Neural cell (in vitro differentiated cells): Measurements from ENCODE around the gene BLMH. TPM values are rescaled to one million over a fixed set of nuclear protein-coding genes. Genes with fewer than 3 reads are reported as not detected.

ENCODE experiments used
- H2AFZ ChIP-seq: fragments of 200-600, 300-800 bp; sonication (generic), shearing (Covaris generic); 2 replicates; pipeline ENCODE4 v1.6.0; 2014; ENCODE audit warnings: low read depth, mild to moderate bottlenecking, antibody characterized with exemption, low read length, moderate library complexity
- H3F3A ChIP-seq: fragments of 200-600 bp; shearing (Covaris generic); 2 replicates; pipeline ENCODE4 v1.6.1; 2016; ENCODE audit warnings: mild to moderate bottlenecking, moderate library complexity, mixed read lengths, antibody characterized with exemption, low read length; ENCODE audit not compliant: insufficient read depth, poor library complexity, severe bottlenecking
- H3K27ac ChIP-seq: fragments of 200-600, 300-800 bp; sonication (generic), shearing (Covaris generic); 2 replicates; pipeline ENCODE4 v1.5.1; 2014; ENCODE audit warnings: mild to moderate bottlenecking, low read length, moderate library complexity
- H3K27me3 ChIP-seq: fragments of 300-800, 200-600 bp; sonication (generic), shearing (Covaris generic); 2 replicates; pipeline ENCODE4 v1.6.0; 2014; ENCODE audit warnings: mild to moderate bottlenecking, low read depth, low read length, moderate library complexity; ENCODE audit not compliant: insufficient read depth
- H3K36me3 ChIP-seq: fragments of 300-800, 200-600 bp; sonication (generic), shearing (Covaris generic); 2 replicates; pipeline ENCODE4 v1.5.1; 2014; ENCODE audit warnings: mild to moderate bottlenecking, antibody characterized with exemption, low read length, moderate library complexity; ENCODE audit not compliant: insufficient read depth
- H3K4me2 ChIP-seq: fragments of 300-800, 200-600 bp; sonication (generic), shearing (Covaris generic); 2 replicates; pipeline ENCODE4 v1.6.0; 2014; ENCODE audit warnings: mild to moderate bottlenecking, low read length
- H3K4me3 ChIP-seq: fragments of 300-800, 200-600 bp; sonication (generic), shearing (Covaris generic); 2 replicates; pipeline ENCODE4 v1.5.1; 2014; ENCODE audit warnings: mild to moderate bottlenecking, low read length, moderate library complexity
- H3K79me2 ChIP-seq: fragments of 200-600 bp; shearing (Covaris generic); replicated peaks from 2 replicates; pipeline ENCODE4 v1.6.0; 2014; ENCODE audit warnings: mild to moderate bottlenecking, low read length, moderate library complexity; ENCODE audit not compliant: insufficient read depth
- H3K9ac ChIP-seq: fragments of 300-800, 200-600 bp; sonication (generic), shearing (Covaris generic); 2 replicates; pipeline ENCODE4 v1.6.1; 2016; ENCODE audit warnings: mild to moderate bottlenecking, low read length, mixed read lengths
- H3K9me2 ChIP-seq: fragments of 200-600 bp; shearing (Covaris generic); 2 replicates; pipeline ENCODE4 v1.6.1; 2016; ENCODE audit warnings: mild to moderate bottlenecking, low read length, mixed read lengths; ENCODE audit not compliant: insufficient read depth
- H3K9me3 ChIP-seq: fragments of 200-600, 300-800 bp; sonication (generic), shearing (Covaris generic); 2 replicates; pipeline ENCODE4 v1.6.1; 2016; ENCODE audit warnings: mild to moderate bottlenecking, mixed run types, low read length, moderate library complexity, mixed read lengths
- H4K20me1 ChIP-seq: fragments of 200-600 bp; shearing (Covaris generic); 2 replicates; pipeline ENCODE4 v1.6.1; 2016; ENCODE audit warnings: mild to moderate bottlenecking, mixed run types; ENCODE audit not compliant: insufficient read depth
- CTCF ChIP-seq: fragments of 450-650 bp; IDR thresholded peaks from 2 replicates; pipeline ENCODE4 v1.5.1; 2014; ENCODE audit warnings: antibody characterized with exemption, mild to moderate bottlenecking, moderate library complexity; ENCODE audit not compliant: poor library complexity, severe bottlenecking
- EP300 ChIP-seq: fragments of 450-650 bp; conservative IDR thresholded peaks from 2 replicates; pipeline ENCODE4 v1.6.1; 2014; ENCODE audit warnings: antibody characterized with exemption, mild to moderate bottlenecking, moderate library complexity; ENCODE audit not compliant: poor library complexity, severe bottlenecking
- EZH2 ChIP-seq: fragments of 200-600, 300-800 bp; shearing (Covaris generic), sonication (generic); IDR thresholded peaks from 2 replicates; pipeline ENCODE4 v1.6.1; 2014; ENCODE audit warnings: antibody characterized with exemption, low read length, borderline replicate concordance, mild to moderate bottlenecking; ENCODE audit not compliant: insufficient read depth, poor library complexity, severe bottlenecking
- MXI1 ChIP-seq: fragments of 450-650 bp; conservative IDR thresholded peaks from 2 replicates; pipeline ENCODE4 v1.6.1; 2014; ENCODE audit warnings: antibody characterized with exemption, mild to moderate bottlenecking; ENCODE audit not compliant: poor library complexity, severe bottlenecking
- POLR2AphosphoS5 ChIP-seq: IDR thresholded peaks from 2 replicates; pipeline ENCODE4 v1.6.1; 2012
- RAD21 ChIP-seq: fragments of 450-650 bp; conservative IDR thresholded peaks from 2 replicates; pipeline ENCODE4 v1.6.1; 2014; ENCODE audit warnings: antibody characterized with exemption, mild to moderate bottlenecking, moderate library complexity
- REST ChIP-seq: IDR thresholded peaks from 2 replicates; pipeline ENCODE4 v1.6.1; 2012; ENCODE audit warnings: borderline replicate concordance
- SMC3 ChIP-seq: fragments of 450-650 bp; conservative IDR thresholded peaks from 2 replicates; pipeline ENCODE4 v1.6.1; 2014; ENCODE audit warnings: antibody characterized with exemption, mild to moderate bottlenecking, moderate library complexity; ENCODE audit not compliant: poor library complexity
- TAF1 ChIP-seq: IDR thresholded peaks from 2 replicates; pipeline ENCODE4 v1.6.1; 2012; ENCODE audit warnings: low read depth
- polyA plus RNA-seq: library from polyadenylated mRNA; depleted of rRNA; stranded (reverse); fragments of >200 nt; gene quantifications from 2 replicates; pipeline ENCODE4 v1.2.3, GENCODE V29; 2014

Gene BLMH
- polyA plus RNA-seq, 1 donor from 2014 or later: 44.3 TPM

- Histone ChIP-seq H3K4me2 (no peak overlapping the region), H3K27ac (no peak overlapping the region), H3K36me3 (peaks cover 5% of the 10 kb centered on the region), H3K27me3 (no peaks in the 10 kb centered on the region), H2AFZ (no peak overlapping the region), H3K9me2 (no peaks in the 10 kb centered on the region), H3K9me3 (no peaks in the 10 kb centered on the region), H3K9ac (no peak overlapping the region), H3K79me2 (no peaks in the 10 kb centered on the region), H3F3A (no peaks in the 10 kb centered on the region), H3K4me3 (no peak overlapping the region), H4K20me1 (no peaks in the 10 kb centered on the region)
- TF ChIP-seq EP300 (no peak), REST (no peak), RAD21 (no peak), SMC3 (no peak), EZH2 (no peak), POLR2AphosphoS5 (no peak), TAF1 (no peak), CTCF (no peak), MXI1 (no peak)
Observed at GRCh38 chr17:30249460-30249859, 42.3 kb downstream of the BLMH start.

DNA sequence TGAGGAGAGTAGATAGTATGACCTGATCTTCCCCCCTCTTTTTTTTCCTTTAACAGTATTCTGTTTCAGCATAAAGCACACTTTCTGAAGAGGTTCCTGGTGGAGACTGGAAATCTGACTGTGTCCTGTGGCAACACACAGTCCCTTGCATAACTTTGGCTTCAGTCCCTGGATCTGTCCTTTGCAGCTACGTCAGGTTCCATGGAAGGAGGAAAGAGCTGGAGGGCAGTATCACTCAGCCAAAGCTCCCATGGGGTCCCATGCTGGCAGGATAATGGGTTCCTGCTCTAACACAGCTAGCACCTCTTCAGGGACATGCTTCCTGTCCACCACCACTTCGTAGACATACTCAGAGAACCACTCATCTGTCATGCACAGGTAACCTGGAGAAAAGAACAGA, 43.0 kb downstream of the BLMH start:
- H4K20me1 ChIP-seq: no peaks in the 10 kb centered on the region
- no peak overlapping the region for H3K4me3 ChIP-seq
- no peak overlapping the region for H3K9ac ChIP-seq
- H2AFZ ChIP-seq: no peak overlapping the region
- H3K9me2 ChIP-seq: no peaks in the 10 kb centered on the region
- H3K36me3 ChIP-seq: peaks cover 5% of the 10 kb centered on the region
- no peaks in the 10 kb centered on the region for H3K27me3 ChIP-seq
- H3K79me2 ChIP-seq: no peaks in the 10 kb centered on the region
- no peaks in the 10 kb centered on the region for H3K9me3 ChIP-seq
- H3K27ac ChIP-seq: no peak overlapping the region
- no peaks in the 10 kb centered on the region for H3F3A ChIP-seq
- no peak overlapping the region for H3K4me2 ChIP-seq
- TF ChIP-seq TAF1: no peak
- no peak for TF ChIP-seq EZH2
- TF ChIP-seq REST: no peak
- TF ChIP-seq RAD21: no peak
- no peak for TF ChIP-seq CTCF
- TF ChIP-seq EP300: no peak
- TF ChIP-seq MXI1: no peak
- no peak for TF ChIP-seq POLR2AphosphoS5
- TF ChIP-seq SMC3: no peak
